Breast epithelium (tissue), 3 donors: Measurements from ENCODE around the gene CACNA2D4.

ENCODE experiments used
- CTCF ChIP-seq, 3 donors: fragments of 450-650 bp; IDR thresholded peaks; one replicate each; pipeline ENCODE4 v1.5.1; 2016 to 2017; ENCODE audit warnings: antibody characterized with exemption in 3 of 3, mild to moderate bottlenecking in 3 of 3, moderate library complexity in 3 of 3
- POLR2A ChIP-seq: fragments of 450-650 bp; IDR thresholded peaks from one replicate; pipeline ENCODE4 v1.6.1; 2016; ENCODE audit warnings: antibody characterized with exemption, mild to moderate bottlenecking, moderate library complexity

- no peak for TF ChIP-seq POLR2A
- TF ChIP-seq CTCF (IDR thresholded peaks at IDR 0.05), result no peak
Measured at GRCh38 chr12:1819571-1819970, 98.9 kb downstream of the CACNA2D4 start.
